Vagina (tissue), 2 donors: ENCODE data around the gene KAT7.

Experiments used
- POLR2A ChIP-seq, 2 donors: fragments of 450-650 bp; IDR thresholded peaks; one replicate each; pipeline ENCODE4 v1.6.1; 2017; ENCODE audit warnings: antibody characterized with exemption in 2 of 2, mild to moderate bottlenecking in 2 of 2, moderate library complexity in 2 of 2
- POLR2AphosphoS5 ChIP-seq, 2 donors: sonication (generic); formaldehyde crosslinking; IDR thresholded peaks; one replicate each; pipeline ENCODE4 v1.9.0; 2017; ENCODE audit warnings: antibody characterized with exemption in 2 of 2, mild to moderate bottlenecking in 2 of 2, low read depth in 1 of 2; ENCODE audit not compliant: insufficient read depth in 1 of 2
- TF ChIP-seq, protein P1 (sequence below), 3 experiments: fragments of 450-650 bp in 2 of 3; fragments of 200-600 bp in 1 of 3; sonication (generic) in 1 of 3; IDR thresholded peaks; one replicate each; pipeline ENCODE4 v1.5.1; 2017 to 2019; ENCODE audit warnings: antibody characterized with exemption in 3 of 3, mild to moderate bottlenecking in 2 of 3, moderate library complexity in 2 of 3

DNA sequence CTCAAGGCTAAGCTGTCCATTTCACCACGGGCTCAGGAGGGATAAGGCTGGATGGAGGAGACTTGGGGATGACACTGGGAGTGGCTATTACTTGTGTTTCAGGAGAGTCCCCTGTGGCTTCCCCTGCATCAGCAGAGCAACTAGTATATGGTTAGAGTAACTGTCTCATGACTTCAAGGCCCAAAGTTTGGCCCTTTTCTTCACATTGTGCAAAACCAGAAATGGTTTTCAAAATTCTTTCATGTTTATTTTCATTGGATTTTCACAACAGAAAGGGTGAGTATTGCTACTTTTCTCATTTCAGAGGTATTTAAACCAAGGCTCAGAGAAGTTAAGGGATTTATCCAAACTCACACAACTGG is 77.5 kb downstream of the KAT7 start:
- TF ChIP-seq, protein P1, sequence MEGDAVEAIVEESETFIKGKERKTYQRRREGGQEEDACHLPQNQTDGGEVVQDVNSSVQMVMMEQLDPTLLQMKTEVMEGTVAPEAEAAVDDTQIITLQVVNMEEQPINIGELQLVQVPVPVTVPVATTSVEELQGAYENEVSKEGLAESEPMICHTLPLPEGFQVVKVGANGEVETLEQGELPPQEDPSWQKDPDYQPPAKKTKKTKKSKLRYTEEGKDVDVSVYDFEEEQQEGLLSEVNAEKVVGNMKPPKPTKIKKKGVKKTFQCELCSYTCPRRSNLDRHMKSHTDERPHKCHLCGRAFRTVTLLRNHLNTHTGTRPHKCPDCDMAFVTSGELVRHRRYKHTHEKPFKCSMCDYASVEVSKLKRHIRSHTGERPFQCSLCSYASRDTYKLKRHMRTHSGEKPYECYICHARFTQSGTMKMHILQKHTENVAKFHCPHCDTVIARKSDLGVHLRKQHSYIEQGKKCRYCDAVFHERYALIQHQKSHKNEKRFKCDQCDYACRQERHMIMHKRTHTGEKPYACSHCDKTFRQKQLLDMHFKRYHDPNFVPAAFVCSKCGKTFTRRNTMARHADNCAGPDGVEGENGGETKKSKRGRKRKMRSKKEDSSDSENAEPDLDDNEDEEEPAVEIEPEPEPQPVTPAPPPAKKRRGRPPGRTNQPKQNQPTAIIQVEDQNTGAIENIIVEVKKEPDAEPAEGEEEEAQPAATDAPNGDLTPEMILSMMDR (IDR thresholded peaks at IDR 0.05) = no peak
- TF ChIP-seq POLR2A (IDR thresholded peaks at IDR 0.05) (no peak), POLR2AphosphoS5 (IDR thresholded peaks at IDR 0.05; ENCODE audit: insufficient read depth in 1 of 2, low read depth in 1 of 2) (no peak)
